Adrenal gland (tissue), 12 donors: ENCODE results near the gene WWOX. TPM values are rescaled to one million over a fixed set of nuclear protein-coding genes. Genes with fewer than 3 reads are reported as not detected.

Experiments used
- DNase-seq, 7 donors: peaks; one replicate each; pipeline ENCODE4 v3.0.0-alpha.2; 2019 to 2020
- H3K27ac ChIP-seq, 5 donors: fragments of 200-600 bp; sonication (generic) in 4 of 5; 1 replicate in 3 of 5; 2 replicates in 2 of 5; pipeline versions ENCODE4 v1.5.1 to v1.8.0; 2016 to 2020; ENCODE audit warnings: mild to moderate bottlenecking in 1 of 5
- H3K27me3 ChIP-seq: fragments of 200-600 bp; 2 replicates; pipeline ENCODE4 v1.8.0; 2021
- H3K36me3 ChIP-seq, 2 donors: fragments of 200-600 bp; replicated peaks in 1 of 2; 1 replicate in 1 of 2; 2 replicates in 1 of 2; pipeline versions ENCODE4 v1.5.1 to v1.8.0; 2018 to 2022
- H3K4me1 ChIP-seq, 2 donors: fragments of 200-600 bp; replicated peaks in 1 of 2; 1 replicate in 1 of 2; 2 replicates in 1 of 2; pipeline versions ENCODE4 v1.5.1 to v1.8.0; 2018 to 2021
- H3K4me3 ChIP-seq, 4 donors: fragments of 200-600 bp; sonication (generic) in 3 of 4; one replicate each; pipeline ENCODE4 v1.5.1; 2016 to 2018
- H3K9me3 ChIP-seq, 3 donors: fragments of 200-600 bp; sonication (generic) in 1 of 3; replicated peaks in 1 of 3; 1 replicate in 2 of 3; 2 replicates in 1 of 3; pipeline versions ENCODE4 v1.5.1 to v1.8.0; 2016 to 2021
- POLR2A ChIP-seq, 2 donors: fragments of 450-650 bp; IDR thresholded peaks; one replicate each; pipeline ENCODE4 v1.6.1; 2017; ENCODE audit warnings: antibody characterized with exemption in 2 of 2, mild to moderate bottlenecking in 2 of 2, moderate library complexity in 1 of 2
- WGBS, 4 donors: extraction: QIAGEN DNeasy Blood & Tissue Kit in 2 of 4; methylation state at CpG; one replicate each; pipeline versions ENCODE4 v1.1.5 to v1.1.7; 2013 to 2017; 5-methylcytosine and 5-hydroxymethylcytosine counted together
- intact Hi-C, 2 donors: fragments of 100-400 bp; cut with DNase I; formaldehyde crosslinking; loops; one replicate each; pipeline versions ENCODE4 v1.14.1 to v1.15.0; 2022 to 2023
- polyA plus RNA-seq, 3 donors: library from polyadenylated mRNA; stranded (reverse); fragments of 200-250 nt in 2 of 3; fragments of 350-450 nt in 1 of 3; fragmentation: Illumina TruSeq in 1 of 3; extraction: RNeasy Lipid Tissue Mini Kit (QIAGEN cat#74804) in 1 of 3; gene quantifications; one replicate each; pipeline ENCODE4 v1.2.3, GENCODE V29; 2013 to 2014
- total RNA-seq, 9 donors: library from RNA; depleted of rRNA in 4 of 9; stranded (reverse); fragments of >200 nt in 4 of 9; fragments of 120-200 nt in 1 of 9; fragmentation: NEBNext Ultra II Directional in 1 of 9; extraction: Animal tissue kit (Norgen Biotek cat#: 25700) in 1 of 9; gene quantifications; one replicate each; pipeline versions ENCODE4 v1.1.0 to v1.2.4, GENCODE V29; 2013 to 2023
- TF ChIP-seq, protein P1 (sequence below), 6 experiments: fragments of 450-650 bp in 4 of 6; fragments of 200-600 bp in 2 of 6; sonication (generic) in 1 of 6; IDR thresholded peaks; 1 replicate in 5 of 6; 2 replicates in 1 of 6; pipeline versions ENCODE4 v1.5.1 to v1.8.0; 2016 to 2021; ENCODE audit warnings: antibody characterized with exemption in 6 of 6, mild to moderate bottlenecking in 2 of 6, moderate library complexity in 1 of 6
- donor health status: healthy with polysubstance abuse.
- donor health status: Bipolar disorder and iron deficiency.
- donor health status: DM: yes; HTN: yes; CAD: no.
- donor health status: DM: no; HTN: no; CAD: no.
- donor health status: DM: no; HTN: no; CAD: no.
- donor health status: DM: yes; HTN: yes; CAD: no.

The WWOX gene
- total and polyA plus RNA-seq, 12 donors, result 11.8 to 74.6 (median 20.5) TPM

DNA sequence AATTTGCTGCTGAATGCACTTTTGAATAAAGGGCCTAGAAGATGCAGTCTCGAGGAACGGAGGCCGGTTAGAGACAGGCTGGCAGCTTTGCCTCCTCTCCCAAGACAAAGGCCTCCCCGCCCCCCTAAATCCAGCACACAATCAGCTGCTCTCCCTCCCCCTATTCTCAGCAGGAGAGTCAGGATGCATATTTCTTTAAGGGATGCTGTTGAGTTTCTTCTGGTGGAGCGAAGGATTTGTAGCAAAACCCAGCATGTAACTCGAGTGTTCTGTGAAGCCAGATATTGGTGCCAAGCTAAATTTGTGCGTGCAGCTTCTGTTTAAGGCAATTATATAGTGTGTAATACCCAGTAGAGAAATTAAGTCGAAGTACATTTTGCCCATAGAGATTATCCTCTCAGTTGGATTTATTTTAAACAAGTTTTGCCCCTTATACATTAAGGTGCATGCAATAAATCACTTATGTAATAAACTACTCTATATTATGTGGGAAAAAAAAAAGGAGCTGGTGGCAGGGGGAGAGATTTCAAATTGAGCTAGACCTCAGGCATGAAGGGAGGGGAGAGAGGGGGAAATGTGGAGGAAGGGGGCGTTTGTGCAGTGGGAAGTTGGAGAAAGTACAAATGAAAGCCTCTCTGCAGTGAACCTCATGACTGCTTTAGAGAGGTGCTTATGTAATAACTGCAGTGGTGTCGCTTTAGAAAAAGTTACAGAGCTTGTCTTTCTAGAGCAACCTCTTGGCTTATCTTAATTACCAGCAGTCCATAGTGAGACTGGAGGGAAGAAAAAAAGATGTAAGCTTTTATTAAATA lies 901.9 kb downstream of the WWOX start:
- H3K36me3 ChIP-seq, result no peaks in the 10 kb centered on the region
- WGBS, 4 donors, result 72 to 77% (median 74%) methylated on average over 10 of the region's 10 CpGs
- H3K27ac ChIP-seq, result no peak overlapping the region
- no peaks in the 10 kb centered on the region for H3K27me3 ChIP-seq
- no peaks in the 10 kb centered on the region for H3K4me1 ChIP-seq
- no peaks in the 10 kb centered on the region for H3K9me3 ChIP-seq
- TF ChIP-seq POLR2A (IDR thresholded peaks at IDR 0.05), result no peak
- TF ChIP-seq, protein P1, sequence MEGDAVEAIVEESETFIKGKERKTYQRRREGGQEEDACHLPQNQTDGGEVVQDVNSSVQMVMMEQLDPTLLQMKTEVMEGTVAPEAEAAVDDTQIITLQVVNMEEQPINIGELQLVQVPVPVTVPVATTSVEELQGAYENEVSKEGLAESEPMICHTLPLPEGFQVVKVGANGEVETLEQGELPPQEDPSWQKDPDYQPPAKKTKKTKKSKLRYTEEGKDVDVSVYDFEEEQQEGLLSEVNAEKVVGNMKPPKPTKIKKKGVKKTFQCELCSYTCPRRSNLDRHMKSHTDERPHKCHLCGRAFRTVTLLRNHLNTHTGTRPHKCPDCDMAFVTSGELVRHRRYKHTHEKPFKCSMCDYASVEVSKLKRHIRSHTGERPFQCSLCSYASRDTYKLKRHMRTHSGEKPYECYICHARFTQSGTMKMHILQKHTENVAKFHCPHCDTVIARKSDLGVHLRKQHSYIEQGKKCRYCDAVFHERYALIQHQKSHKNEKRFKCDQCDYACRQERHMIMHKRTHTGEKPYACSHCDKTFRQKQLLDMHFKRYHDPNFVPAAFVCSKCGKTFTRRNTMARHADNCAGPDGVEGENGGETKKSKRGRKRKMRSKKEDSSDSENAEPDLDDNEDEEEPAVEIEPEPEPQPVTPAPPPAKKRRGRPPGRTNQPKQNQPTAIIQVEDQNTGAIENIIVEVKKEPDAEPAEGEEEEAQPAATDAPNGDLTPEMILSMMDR (IDR thresholded peaks at IDR 0.05), result no peak
- intact Hi-C loops, result no loop called here
- DNase-seq, result no peak
- no peak overlapping the region for H3K4me3 ChIP-seq

- Histone ChIP-seq H3K4me3 (no peak overlapping the region), H3K27me3 (no peaks in the 10 kb centered on the region), H3K27ac (no peak overlapping the region), H3K36me3 (no peaks in the 10 kb centered on the region), H3K9me3 (no peaks in the 10 kb centered on the region), H3K4me1 (no peaks in the 10 kb centered on the region)
- intact Hi-C loops, result no loop called here
- WGBS, 4 donors, result 91 to 96% (median 94%) methylated on average over 7 of the region's 7 CpGs
- no peak for DNase-seq
- TF ChIP-seq, protein P1 (IDR thresholded peaks at IDR 0.05), result no peak
- no peak for TF ChIP-seq POLR2A (IDR thresholded peaks at IDR 0.05)
Observed at GRCh38 chr16:79003026-79003609, 903.7 kb downstream of the WWOX start.

DNA sequence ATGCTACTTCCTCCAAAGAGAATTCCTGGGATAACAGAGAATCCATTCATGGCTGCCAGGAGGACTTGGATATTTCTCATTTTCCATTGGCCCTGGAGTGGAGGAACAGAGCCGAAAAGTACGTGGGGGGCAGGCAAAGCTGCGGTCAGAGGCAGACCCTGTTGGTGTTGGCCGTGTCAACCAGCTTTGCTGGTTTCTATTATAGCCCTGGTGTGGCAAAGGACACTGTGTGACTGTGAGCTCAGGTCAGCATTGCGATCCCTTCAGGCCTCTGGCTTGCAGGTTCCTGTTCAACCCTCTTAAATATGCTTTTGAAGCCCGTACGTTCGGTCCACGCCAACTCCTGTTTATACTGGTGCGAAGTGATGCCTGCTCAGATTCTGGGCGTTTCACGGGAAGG lies 904.9 kb downstream of the WWOX start:
- TF ChIP-seq, protein P1 (IDR thresholded peaks at IDR 0.05), result no peak
- TF ChIP-seq POLR2A (IDR thresholded peaks at IDR 0.05), result no peak
- Histone ChIP-seq H3K27me3 (no peaks in the 10 kb centered on the region), H3K4me3 (no peak overlapping the region), H3K9me3 (no peaks in the 10 kb centered on the region), H3K4me1 (no peaks in the 10 kb centered on the region), H3K36me3 (no peaks in the 10 kb centered on the region), H3K27ac (no peak overlapping the region)
- no peak for DNase-seq
- WGBS, 4 donors, result 91 to 98% (median 96%) methylated on average over 10 to 12 of the region's 12 CpGs
- intact Hi-C loops, result no loop called here

DNA sequence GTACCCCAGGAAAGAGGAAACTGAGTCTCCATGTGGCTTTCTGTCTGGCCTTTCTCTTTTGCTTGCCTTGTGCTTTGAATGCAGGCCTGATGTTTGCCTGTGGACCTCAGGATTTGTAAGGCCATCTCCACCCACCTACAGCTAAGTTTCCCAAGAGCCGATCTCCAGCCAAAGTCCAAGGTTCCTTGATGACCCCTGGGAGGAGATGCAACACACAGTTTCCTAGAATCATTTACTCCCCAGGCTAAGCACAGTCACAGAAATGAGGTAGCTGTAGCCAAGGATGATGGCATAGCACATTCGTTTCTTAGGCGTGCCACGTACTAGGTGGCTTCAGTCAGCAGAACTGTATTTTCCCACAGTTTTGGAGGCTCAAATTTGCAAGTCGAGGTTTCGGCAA lies 905.6 kb downstream of the WWOX start:
- H3K4me1 ChIP-seq, result no peaks in the 10 kb centered on the region
- 89 to 97% (median 93%) methylated on average over 6 of the region's 6 CpGs for WGBS, 4 donors
- no peak for DNase-seq
- no peaks in the 10 kb centered on the region for H3K36me3 ChIP-seq
- no peak for TF ChIP-seq POLR2A (IDR thresholded peaks at IDR 0.05)
- TF ChIP-seq, protein P1 (IDR thresholded peaks at IDR 0.05), result no peak
- H3K27me3 ChIP-seq, result no peaks in the 10 kb centered on the region
- intact Hi-C loops, result no loop called here
- H3K4me3 ChIP-seq, result no peak overlapping the region
- no peaks in the 10 kb centered on the region for H3K9me3 ChIP-seq
- no peak overlapping the region for H3K27ac ChIP-seq
